Measurements from ENCODE around the gene SOWAHC.

DNA sequence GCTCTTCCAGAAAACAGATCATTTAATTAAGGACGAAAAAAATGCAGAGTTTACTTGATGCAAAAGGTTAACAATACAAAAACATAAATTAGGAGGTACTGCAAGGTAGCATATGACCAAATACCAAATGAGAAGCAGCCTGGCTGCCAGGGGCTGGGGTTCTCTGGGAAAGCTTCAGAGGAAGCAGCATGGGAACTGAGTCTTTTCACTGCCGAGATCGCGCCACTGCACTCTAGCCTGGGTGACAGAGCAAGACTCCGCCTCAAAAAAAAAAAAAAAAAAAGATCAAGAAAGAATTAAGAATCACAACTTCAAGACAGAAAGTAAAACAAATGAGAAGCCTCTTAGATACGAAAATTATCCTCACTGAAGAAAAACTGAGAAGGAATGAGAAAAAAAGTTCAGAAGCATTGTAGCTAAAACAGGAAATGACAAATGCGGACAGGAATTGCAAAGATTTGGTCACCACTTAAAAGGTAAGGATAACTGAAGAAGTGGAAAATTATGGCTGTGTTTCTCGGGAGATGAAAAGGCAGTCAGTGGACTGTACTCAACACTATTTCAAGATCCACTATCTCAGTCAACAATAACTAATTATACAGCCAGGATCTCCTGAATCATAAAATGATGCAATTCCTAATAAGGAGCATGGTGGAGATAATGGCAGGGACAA is 4.7 kb upstream of the SOWAHC start:
- TF ChIP-seq, protein P1, sequence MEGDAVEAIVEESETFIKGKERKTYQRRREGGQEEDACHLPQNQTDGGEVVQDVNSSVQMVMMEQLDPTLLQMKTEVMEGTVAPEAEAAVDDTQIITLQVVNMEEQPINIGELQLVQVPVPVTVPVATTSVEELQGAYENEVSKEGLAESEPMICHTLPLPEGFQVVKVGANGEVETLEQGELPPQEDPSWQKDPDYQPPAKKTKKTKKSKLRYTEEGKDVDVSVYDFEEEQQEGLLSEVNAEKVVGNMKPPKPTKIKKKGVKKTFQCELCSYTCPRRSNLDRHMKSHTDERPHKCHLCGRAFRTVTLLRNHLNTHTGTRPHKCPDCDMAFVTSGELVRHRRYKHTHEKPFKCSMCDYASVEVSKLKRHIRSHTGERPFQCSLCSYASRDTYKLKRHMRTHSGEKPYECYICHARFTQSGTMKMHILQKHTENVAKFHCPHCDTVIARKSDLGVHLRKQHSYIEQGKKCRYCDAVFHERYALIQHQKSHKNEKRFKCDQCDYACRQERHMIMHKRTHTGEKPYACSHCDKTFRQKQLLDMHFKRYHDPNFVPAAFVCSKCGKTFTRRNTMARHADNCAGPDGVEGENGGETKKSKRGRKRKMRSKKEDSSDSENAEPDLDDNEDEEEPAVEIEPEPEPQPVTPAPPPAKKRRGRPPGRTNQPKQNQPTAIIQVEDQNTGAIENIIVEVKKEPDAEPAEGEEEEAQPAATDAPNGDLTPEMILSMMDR (IDR thresholded peaks at IDR 0.05), result no peak
- TF ChIP-seq POLR2A (IDR thresholded peaks at IDR 0.05), result no peak

Measured in uterus (tissue), 2 donors.